Lung (tissue), 12 donors: ENCODE data around the gene EMILIN3. TPM values are rescaled to one million over a fixed set of nuclear protein-coding genes. Genes with fewer than 3 reads are reported as not detected.
"Not testable (repeated sequence)": the region's sequence is repeated elsewhere in the genome, so short reads cannot be mapped to it uniquely, and the experiment has no call there.

ENCODE experiments used
- ATAC-seq: fragments of 200-7000 bp; cut with Tn5 transposase; one replicate; pipeline ENCODE4 v1.9.1; 2020; ENCODE audit warnings: moderate number of reproducible peaks; ENCODE audit not compliant: insufficient read depth, low FRiP score
- DNase-seq, 3 donors: peaks; one replicate each; pipeline ENCODE4 v3.0.0-alpha.2; 2013 to 2017
- H3K27ac ChIP-seq, 2 donors: one replicate each; pipeline ENCODE4 v1.5.1; 2013; ENCODE audit warnings: mild to moderate bottlenecking in 2 of 2, moderate library complexity in 2 of 2, control low read depth in 1 of 2, inconsistent platforms in 1 of 2, low read depth in 1 of 2, low read length in 1 of 2
- H3K27me3 ChIP-seq, 3 donors: one replicate each; pipeline ENCODE4 v1.5.1; 2013; ENCODE audit warnings: low read length in 2 of 3; ENCODE audit not compliant: control insufficient read depth in 3 of 3, insufficient read depth in 3 of 3
- H3K36me3 ChIP-seq, 4 donors: one replicate each; pipeline ENCODE4 v1.5.1; 2013; ENCODE audit warnings: low read length in 4 of 4, mild to moderate bottlenecking in 1 of 4, moderate library complexity in 1 of 4; ENCODE audit not compliant: control insufficient read depth in 4 of 4, insufficient read depth in 4 of 4
- H3K4me1 ChIP-seq, 5 donors: one replicate each; pipeline ENCODE4 v1.5.1; 2013; ENCODE audit warnings: low read length in 5 of 5, mild to moderate bottlenecking in 2 of 5, moderate library complexity in 1 of 5; ENCODE audit not compliant: control insufficient read depth in 5 of 5, insufficient read depth in 5 of 5
- H3K4me3 ChIP-seq: one replicate; pipeline ENCODE4 v1.5.1; 2013; ENCODE audit warnings: mild to moderate bottlenecking, control low read depth, moderate library complexity
- H3K9ac ChIP-seq, 2 donors: one replicate each; pipeline ENCODE4 v1.5.1; 2013; ENCODE audit warnings: low read length in 2 of 2, control low read depth in 1 of 2; ENCODE audit not compliant: insufficient read depth in 1 of 2
- H3K9me3 ChIP-seq, 4 donors: one replicate each; pipeline ENCODE4 v1.5.1; 2013; ENCODE audit warnings: low read length in 3 of 4, mild to moderate bottlenecking in 1 of 4, moderate library complexity in 1 of 4; ENCODE audit not compliant: control insufficient read depth in 4 of 4, insufficient read depth in 3 of 4
- WGBS, 2 donors: extraction: QIAGEN DNeasy Blood & Tissue Kit; methylation state at CpG; one replicate each; pipeline ENCODE4 v1.1.7; 2013; 5-methylcytosine and 5-hydroxymethylcytosine counted together
- polyA plus RNA-seq, 2 donors: library from polyadenylated mRNA; stranded (reverse); fragments of 200-250 nt; gene quantifications; one replicate each; pipeline ENCODE4 v1.2.1, GENCODE V29; 2013
- total RNA-seq, 2 donors: library from RNA; depleted of rRNA in 1 of 2; stranded (reverse); fragments of >200 nt in 1 of 2; gene quantifications; one replicate each; pipeline ENCODE4 v1.2.1, GENCODE V29; 2014 to 2021
- TF ChIP-seq, protein P1 (sequence below): IDR thresholded peaks from 2 replicates; pipeline ENCODE4 v1.5.1; 2012; ENCODE audit warnings: mild to moderate bottlenecking; ENCODE audit errors: control extremely low read depth, extremely low read depth
- donor health status: control.
- donor health status: control.
- donor health status: Bipolar disorder and iron deficiency.
- donor health status: healthy.
- donor health status: DM: yes; HTN: yes; CAD: no.

EMILIN3 gene
- total and polyA plus RNA-seq, 4 donors: 0.06 to 1.7 (median 0.29) TPM

DNA sequence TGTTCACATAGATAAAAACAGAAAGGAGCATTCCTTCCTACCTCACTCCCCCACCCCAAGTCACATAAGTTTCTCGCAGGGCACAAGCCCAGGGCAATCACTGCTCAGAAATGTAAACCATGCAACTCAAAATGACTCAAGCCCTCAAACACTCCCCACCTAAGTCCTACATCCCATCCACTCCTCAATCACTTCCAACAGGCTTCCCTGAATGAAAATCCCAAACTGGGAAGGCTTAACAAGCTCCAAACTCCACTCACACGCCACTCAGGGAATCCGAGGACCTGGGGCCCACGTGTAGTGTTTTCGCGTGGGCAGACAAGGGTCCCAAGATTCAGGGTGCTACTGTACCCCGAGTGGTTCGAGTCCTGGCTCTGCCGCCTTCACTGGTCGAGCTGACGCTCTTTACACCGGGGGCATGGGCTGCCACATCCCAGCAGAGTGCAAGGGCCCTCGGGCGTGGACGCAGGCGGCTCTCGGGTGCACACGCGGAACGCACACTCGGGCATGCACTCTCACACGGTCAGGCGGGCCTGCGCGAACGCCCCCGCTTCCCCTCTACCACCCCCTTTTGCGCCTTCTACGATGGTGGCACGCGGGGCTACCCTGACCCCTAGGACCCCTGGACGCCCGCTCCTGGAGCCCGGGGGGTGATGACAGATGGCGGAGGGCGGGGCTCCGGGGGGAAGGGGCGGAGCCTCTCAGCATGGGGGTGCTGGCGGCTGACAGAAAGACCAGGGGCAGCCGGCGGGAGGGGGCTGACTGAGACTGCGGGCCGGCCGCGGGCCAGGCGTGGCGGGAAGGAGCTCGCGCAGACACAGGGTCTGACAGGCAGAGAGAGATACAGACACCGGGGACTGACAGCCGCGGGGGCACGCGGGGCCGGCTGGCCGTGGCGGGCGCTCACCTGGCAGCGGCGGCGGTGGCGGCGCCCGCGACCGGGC lies 49.7 kb downstream of the EMILIN3 start:
- Histone ChIP-seq H3K9me3 (no peaks in the 10 kb centered on the region), H3K4me1 (peaks cover 0 to 30% (median 4%) of the 10 kb centered on the region in 5 donors), H3K36me3 (no peaks in the 10 kb centered on the region), H3K9ac (peak overlapping the region; percentile 69 to 81), H3K27ac (peak overlapping the region; percentile 91 to 96), H3K27me3 (no peaks in the 10 kb centered on the region), H3K4me3 (peak overlapping the region; percentile 77)
- TF ChIP-seq, protein P1, sequence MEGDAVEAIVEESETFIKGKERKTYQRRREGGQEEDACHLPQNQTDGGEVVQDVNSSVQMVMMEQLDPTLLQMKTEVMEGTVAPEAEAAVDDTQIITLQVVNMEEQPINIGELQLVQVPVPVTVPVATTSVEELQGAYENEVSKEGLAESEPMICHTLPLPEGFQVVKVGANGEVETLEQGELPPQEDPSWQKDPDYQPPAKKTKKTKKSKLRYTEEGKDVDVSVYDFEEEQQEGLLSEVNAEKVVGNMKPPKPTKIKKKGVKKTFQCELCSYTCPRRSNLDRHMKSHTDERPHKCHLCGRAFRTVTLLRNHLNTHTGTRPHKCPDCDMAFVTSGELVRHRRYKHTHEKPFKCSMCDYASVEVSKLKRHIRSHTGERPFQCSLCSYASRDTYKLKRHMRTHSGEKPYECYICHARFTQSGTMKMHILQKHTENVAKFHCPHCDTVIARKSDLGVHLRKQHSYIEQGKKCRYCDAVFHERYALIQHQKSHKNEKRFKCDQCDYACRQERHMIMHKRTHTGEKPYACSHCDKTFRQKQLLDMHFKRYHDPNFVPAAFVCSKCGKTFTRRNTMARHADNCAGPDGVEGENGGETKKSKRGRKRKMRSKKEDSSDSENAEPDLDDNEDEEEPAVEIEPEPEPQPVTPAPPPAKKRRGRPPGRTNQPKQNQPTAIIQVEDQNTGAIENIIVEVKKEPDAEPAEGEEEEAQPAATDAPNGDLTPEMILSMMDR: no peak
- ATAC-seq (peak; percentile 39), DNase-seq (peak; percentile 68 to 80 (median 76))
- 3 to 4% methylated on average over 48 to 66 of the region's 66 CpGs for WGBS, 2 donors

DNA sequence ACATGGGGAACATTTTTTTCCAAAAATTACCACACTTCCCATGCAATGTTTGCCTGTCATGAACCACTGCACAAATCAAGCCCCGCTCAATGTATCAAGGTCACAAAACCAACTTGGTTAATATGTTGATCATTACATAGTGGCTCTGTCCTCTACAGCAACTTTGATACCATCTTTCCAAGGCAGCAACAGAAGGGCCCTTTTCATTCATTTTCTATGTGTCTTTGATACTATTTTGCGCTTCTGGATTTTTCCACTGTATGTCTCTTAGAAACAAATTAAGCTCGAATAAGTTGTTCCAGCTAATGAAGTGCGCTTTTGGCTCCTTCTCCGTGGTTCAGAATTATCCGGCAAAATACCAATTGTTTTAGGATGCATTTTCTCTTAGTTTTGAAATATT lies 50.6 kb downstream of the EMILIN3 start:
- Histone ChIP-seq H3K27me3 (no peaks in the 10 kb centered on the region), H3K9ac (peak overlapping the region in 1 of 2 donors; percentile 81), H3K4me3 (no peak overlapping the region), H3K27ac (no peak overlapping the region), H3K4me1 (peaks cover 0 to 30% (median 4%) of the 10 kb centered on the region in 5 donors), H3K36me3 (no peaks in the 10 kb centered on the region), H3K9me3 (peaks cover 0 to 2% (median 0%) of the 10 kb centered on the region in 4 donors)
- WGBS, 2 donors: 77 to 83% methylated on average over 6 of the region's 6 CpGs
- TF ChIP-seq, protein P1: no peak
- ATAC-seq (no peak), DNase-seq (peak in 2 of 3 donors; percentile 65 to 76)

DNA sequence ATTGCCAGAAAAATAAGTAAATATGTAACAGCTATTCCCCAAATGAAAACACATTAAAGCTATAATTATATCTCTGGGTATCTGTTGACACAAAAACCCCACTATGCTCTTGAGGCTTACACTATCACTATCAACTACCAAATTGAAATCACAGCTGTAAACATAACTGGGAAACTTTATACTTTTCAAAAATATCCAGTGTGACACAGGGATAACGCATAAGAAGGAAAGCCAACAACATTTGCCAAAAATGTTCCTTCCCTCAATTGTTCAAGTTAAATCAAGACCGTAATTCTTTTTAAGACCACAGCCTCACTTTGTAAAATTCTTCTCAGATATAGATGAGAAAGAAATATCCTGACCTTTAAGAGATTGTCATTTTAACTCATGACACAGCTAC lies 52.2 kb downstream of the EMILIN3 start:
- DNase-seq (peak in 1 of 3 donors; percentile 48), ATAC-seq (no peak)
- H3K4me3 ChIP-seq: no peak overlapping the region
- no peak overlapping the region for H3K9ac ChIP-seq
- no peak overlapping the region for H3K27ac ChIP-seq
- no peaks in the 10 kb centered on the region for H3K27me3 ChIP-seq
- peaks cover 0 to 2% (median 0%) of the 10 kb centered on the region in 4 donors for H3K9me3 ChIP-seq
- H3K36me3 ChIP-seq: no peaks in the 10 kb centered on the region
- TF ChIP-seq, protein P1: no peak
- peaks cover 0 to 30% (median 8%) of the 10 kb centered on the region in 5 donors for H3K4me1 ChIP-seq
- 74 to 80% methylated on average over 2 of the region's 2 CpGs for WGBS, 2 donors

DNA sequence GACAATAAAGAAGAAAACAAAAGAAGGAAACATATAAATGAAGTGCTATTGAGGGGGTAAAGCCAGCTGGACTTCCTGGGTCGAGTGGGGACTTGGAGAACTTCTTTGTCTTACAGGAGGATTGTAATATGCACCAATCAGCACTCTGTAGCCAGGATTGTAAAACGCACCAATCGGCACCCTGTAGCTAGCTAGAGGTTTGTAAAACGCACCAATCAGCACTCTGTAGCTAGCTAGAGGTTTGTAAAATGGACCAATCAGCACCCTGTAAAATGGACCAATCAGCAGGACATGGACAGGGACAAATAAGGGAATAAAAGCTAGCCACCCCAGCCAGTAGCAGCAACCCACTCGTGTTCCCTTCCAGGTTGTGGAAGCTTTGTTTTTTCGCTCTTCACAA lies 54.6 kb downstream of the EMILIN3 start:
- not testable (repeated sequence) for H3K27ac ChIP-seq, H3K36me3 ChIP-seq, H3K4me3 ChIP-seq, H3K27me3 ChIP-seq, H3K9ac ChIP-seq, H3K9me3 ChIP-seq, DNase-seq, ATAC-seq
- H3K4me1 ChIP-seq: peaks cover 6 to 33% (median 19%) of the 10 kb centered on the region in 5 donors
- 93 to 95% methylated on average over 6 of the region's 6 CpGs for WGBS, 2 donors
